ENCODE results near the gene DMXL2. TPM values are rescaled to one million over a fixed set of nuclear protein-coding genes. Genes with fewer than 3 reads are reported as not detected.
A peak's percentile ranks its signal among the peaks of the same experiment; 100 is the strongest.
"Not testable (repeated sequence)": the region's sequence is repeated elsewhere in the genome, so short reads cannot be mapped to it uniquely, and the experiment has no call there.

DMXL2 gene
- total RNA-seq, 1 experiment from 2014 or later = 31.2 TPM

- no peak for DNase-seq (ENCODE audit: low read depth in 1 of 2, low spot score in 2 of 2)
These were observed 45.6 kb downstream of the DMXL2 start for GRCh38 chr15:51576911-51577500.

DNA sequence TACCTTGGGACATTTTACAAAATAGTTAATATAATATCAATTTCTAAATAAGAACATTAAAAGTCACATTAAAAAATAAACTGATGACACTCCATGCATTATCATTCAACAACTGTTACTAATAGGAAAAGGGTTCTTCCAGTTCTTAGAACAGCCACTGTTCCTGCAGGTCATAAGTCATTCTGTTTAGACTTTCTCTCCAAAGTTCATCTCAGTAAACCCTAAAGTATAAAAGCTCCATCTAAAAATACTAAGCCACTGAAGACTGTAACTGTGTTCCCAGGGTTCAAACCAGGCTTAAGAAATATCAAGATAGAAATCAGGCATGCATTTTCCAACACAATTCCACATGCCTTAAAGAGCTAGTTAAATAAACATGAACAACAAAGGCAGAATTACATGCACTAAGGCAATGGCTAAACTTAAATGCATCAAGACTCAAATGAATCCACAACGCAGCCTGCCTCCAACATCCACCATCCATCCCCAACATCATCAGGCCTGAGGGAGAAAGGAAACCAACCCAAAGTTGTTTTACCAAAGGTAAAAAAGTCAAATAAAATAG, 46.2 kb downstream of the DMXL2 start:
- Histone ChIP-seq H3K36me3 (no peaks in the 10 kb centered on the region), H3K4me3 (no peak overlapping the region), H3K4me1 (replicated peaks) (no peaks in the 10 kb centered on the region), H3K27me3 (replicated peaks) (no peaks in the 10 kb centered on the region), H3K9me3 (replicated peaks) (no peaks in the 10 kb centered on the region), H3K27ac (no peak overlapping the region)
- DNase-seq (ENCODE audit: low read depth in 1 of 2, low spot score in 2 of 2) = no peak

More at GRCh38 chr15:51576911-51577500, 45.6 kb downstream of the DMXL2 start:
- Histone ChIP-seq H3K4me3 (no peak overlapping the region), H3K4me1 (replicated peaks) (no peaks in the 10 kb centered on the region), H3K9me3 (replicated peaks) (no peaks in the 10 kb centered on the region), H3K27me3 (replicated peaks) (no peaks in the 10 kb centered on the region), H3K27ac (no peak overlapping the region), H3K36me3 (no peaks in the 10 kb centered on the region)

GRCh38 chr15:51575775-51576174, 46.8 kb downstream of the DMXL2 start:
- Histone ChIP-seq H3K36me3 (no peaks in the 10 kb centered on the region), H3K9me3 (replicated peaks) (no peaks in the 10 kb centered on the region), H3K4me3 (no peak overlapping the region), H3K27me3 (replicated peaks) (no peaks in the 10 kb centered on the region), H3K27ac (no peak overlapping the region), H3K4me1 (replicated peaks) (no peaks in the 10 kb centered on the region)
- no peak for DNase-seq (ENCODE audit: low read depth in 1 of 2, low spot score in 2 of 2)

DNA sequence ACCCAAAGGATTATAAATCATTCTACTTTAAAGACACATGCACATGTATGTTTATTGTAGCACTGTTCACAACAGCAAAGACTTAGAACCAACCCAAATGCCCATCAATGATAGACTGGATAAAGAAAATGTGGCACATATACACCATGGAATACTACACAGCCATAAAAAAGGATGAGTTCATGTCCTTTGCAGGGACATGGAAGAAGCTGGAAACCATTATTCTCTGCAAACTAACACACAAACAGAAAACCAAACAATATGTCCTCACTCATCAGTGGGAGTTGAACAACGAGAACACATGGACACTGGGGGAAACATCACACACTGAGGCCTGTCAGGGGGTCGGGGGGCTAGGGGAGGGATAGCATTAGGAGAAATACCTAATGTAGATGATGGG, 49.2 kb downstream of the DMXL2 start:
- not testable (repeated sequence) for H3K36me3 ChIP-seq; H3K27me3 ChIP-seq (replicated peaks); H3K27ac ChIP-seq; DNase-seq (ENCODE audit: low read depth in 1 of 2, low spot score in 2 of 2); H3K4me3 ChIP-seq; H3K9me3 ChIP-seq (replicated peaks); H3K4me1 ChIP-seq (replicated peaks)

GRCh38 chr15:51568939-51569784, 53.4 kb downstream of the DMXL2 start:
- not testable (repeated sequence) for H3K27me3 ChIP-seq (replicated peaks); H3K4me1 ChIP-seq (replicated peaks); DNase-seq (ENCODE audit: low read depth in 1 of 2, low spot score in 2 of 2); H3K9me3 ChIP-seq (replicated peaks); H3K4me3 ChIP-seq; H3K27ac ChIP-seq; H3K36me3 ChIP-seq

- no peaks in the 10 kb centered on the region for H3K9me3 ChIP-seq (replicated peaks)
- H3K4me3 ChIP-seq = no peak overlapping the region
- no peak overlapping the region for H3K27ac ChIP-seq
- H3K27me3 ChIP-seq (replicated peaks) = no peaks in the 10 kb centered on the region
- no peaks in the 10 kb centered on the region for H3K4me1 ChIP-seq (replicated peaks)
- 0 out of 2 replicates have a peak, but pooled peaks cover 3% of the 10 kb centered on the region for H3K36me3 ChIP-seq
- DNase-seq (ENCODE audit: low read depth in 1 of 2, low spot score in 2 of 2) = no peak
These were observed 61.3 kb downstream of the DMXL2 start for GRCh38 chr15:51561271-51561670.

DNA sequence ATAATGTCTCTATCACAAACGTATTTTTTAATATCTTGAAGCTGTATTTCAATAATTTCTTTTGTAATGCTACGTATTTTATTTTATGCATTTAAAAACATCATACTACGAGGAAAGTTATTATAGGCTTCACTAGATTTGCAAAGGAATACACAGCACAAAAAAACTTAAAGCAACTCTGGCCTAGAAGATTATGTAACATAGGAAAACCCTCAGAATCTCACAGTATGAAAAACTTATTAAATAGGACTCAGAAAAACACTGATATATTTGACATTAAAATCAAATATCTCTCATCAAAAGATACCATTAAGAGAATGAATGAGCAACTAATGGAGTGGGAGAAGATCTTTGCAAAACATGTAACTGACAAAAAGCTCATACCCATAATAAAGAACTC, 63.7 kb downstream of the DMXL2 start:
- Histone ChIP-seq H3K9me3 (replicated peaks) (no peaks in the 10 kb centered on the region), H3K4me1 (replicated peaks) (no peaks in the 10 kb centered on the region)
- DNase-seq (ENCODE audit: low read depth in 1 of 2, low spot score in 2 of 2) = no peak

DNA sequence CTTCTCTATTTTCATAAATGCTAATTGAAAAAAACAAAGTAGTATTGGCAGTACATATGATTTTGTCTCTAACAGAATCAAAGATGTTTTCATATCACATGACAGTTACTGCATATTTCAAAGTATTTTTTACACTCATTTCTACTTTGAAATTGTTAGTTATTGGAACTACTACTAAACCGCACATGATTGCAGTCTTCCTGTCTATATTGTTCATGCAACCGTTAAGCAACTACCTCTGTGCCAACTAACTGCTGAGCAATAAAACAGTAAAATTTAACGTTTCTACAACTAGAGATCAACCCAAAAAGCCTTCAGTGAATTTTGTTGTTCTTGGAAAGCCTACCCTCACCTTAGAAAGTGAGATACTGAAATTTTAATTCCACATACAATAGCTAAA, 64.2 kb downstream of the DMXL2 start:
- H3K36me3 ChIP-seq = 0 out of 2 replicates have a peak, but pooled peaks cover 3% of the 10 kb centered on the region
- H3K27ac ChIP-seq = no peak overlapping the region
- H3K4me3 ChIP-seq = no peak overlapping the region
- no peak for DNase-seq (ENCODE audit: low read depth in 1 of 2, low spot score in 2 of 2)
- no peaks in the 10 kb centered on the region for H3K4me1 ChIP-seq (replicated peaks)
- no peaks in the 10 kb centered on the region for H3K9me3 ChIP-seq (replicated peaks)
- H3K27me3 ChIP-seq (replicated peaks) = no peaks in the 10 kb centered on the region

More for the DNA sequence above, 63.7 kb downstream of the DMXL2 start:
- Histone ChIP-seq H3K36me3 (0 out of 2 replicates have a peak, but pooled peaks cover 3% of the 10 kb centered on the region), H3K27me3 (replicated peaks) (no peaks in the 10 kb centered on the region), H3K27ac (no peak overlapping the region), H3K4me3 (no peak overlapping the region)

- H3K27ac ChIP-seq = no peak overlapping the region
- no peaks in the 10 kb centered on the region for H3K4me1 ChIP-seq (replicated peaks)
- no peak for DNase-seq (ENCODE audit: low read depth in 1 of 2, low spot score in 2 of 2)
- H3K4me3 ChIP-seq = no peak overlapping the region
- H3K36me3 ChIP-seq = no peaks in the 10 kb centered on the region
- H3K9me3 ChIP-seq (replicated peaks) = no peaks in the 10 kb centered on the region
- no peaks in the 10 kb centered on the region for H3K27me3 ChIP-seq (replicated peaks)
These were observed 71.7 kb downstream of the DMXL2 start for GRCh38 chr15:51550841-51551240.

DNA sequence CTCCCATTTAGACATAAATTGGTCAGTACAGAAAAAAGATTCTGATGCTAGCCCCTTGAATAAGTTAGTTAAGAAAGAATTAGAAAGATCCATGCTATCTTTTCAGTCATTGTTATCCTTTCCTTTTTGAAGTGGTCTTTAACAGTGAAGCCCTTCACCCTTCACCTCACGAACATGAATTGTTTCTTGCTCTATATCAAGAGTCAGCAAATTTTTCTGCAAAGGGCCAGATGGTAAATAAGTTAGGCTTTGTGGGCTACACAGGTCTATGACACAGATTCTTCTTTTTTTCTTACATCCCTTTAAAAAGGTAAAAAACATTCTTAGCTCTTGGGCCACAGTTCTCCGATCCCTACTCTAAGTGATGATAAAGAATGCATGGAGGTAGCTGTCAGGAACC, 74.9 kb downstream of the DMXL2 start:
- Histone ChIP-seq H3K27ac (no peak overlapping the region), H3K4me1 (replicated peaks) (no peaks in the 10 kb centered on the region), H3K27me3 (replicated peaks) (no peaks in the 10 kb centered on the region), H3K9me3 (replicated peaks) (no peaks in the 10 kb centered on the region), H3K4me3 (no peak overlapping the region), H3K36me3 (peaks cover 3% of the 10 kb centered on the region; the same call in 1 of the 2 replicates)
- DNase-seq (ENCODE audit: low read depth in 1 of 2, low spot score in 2 of 2) = no peak

DNA sequence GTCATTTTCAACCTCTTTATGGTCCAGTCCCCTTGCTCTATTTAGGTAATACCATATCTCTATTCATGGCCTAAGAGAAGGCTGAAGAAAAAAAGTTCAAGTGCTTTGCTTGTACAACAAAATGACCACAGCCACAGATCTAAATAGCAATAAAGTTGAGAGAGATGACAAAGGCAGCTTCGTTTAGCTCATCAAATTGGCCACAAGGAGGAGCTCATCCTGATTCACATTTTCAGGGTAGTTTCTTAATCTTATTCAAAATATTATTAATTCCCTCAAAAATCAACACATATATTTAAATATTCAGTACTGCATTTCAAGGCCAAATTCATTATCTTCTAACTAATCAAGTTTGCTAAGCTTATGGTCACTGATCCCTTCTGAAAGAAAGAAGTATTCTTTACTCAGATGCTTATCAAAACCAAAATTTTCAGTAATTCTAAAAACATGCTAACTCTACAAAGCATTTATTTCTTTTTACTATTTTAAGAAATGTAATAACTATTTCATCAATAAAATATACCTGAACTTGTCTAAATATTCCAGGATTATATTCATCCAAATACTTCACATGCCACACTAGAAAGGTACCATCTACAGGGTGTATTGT, 85.5 kb downstream of the DMXL2 start:
- DNase-seq (ENCODE audit: low read depth in 1 of 2, low spot score in 2 of 2) = peak in 1 of 2 experiments; percentile 2
- H3K4me3 ChIP-seq = no peak overlapping the region
- H3K27ac ChIP-seq = no peak overlapping the region
- H3K36me3 ChIP-seq = peaks cover 2% of the 10 kb centered on the region; the same call in 1 of the 2 replicates
- no peaks in the 10 kb centered on the region for H3K4me1 ChIP-seq (replicated peaks)
- no peaks in the 10 kb centered on the region for H3K27me3 ChIP-seq (replicated peaks)
- no peaks in the 10 kb centered on the region for H3K9me3 ChIP-seq (replicated peaks)

GRCh38 chr15:51533672-51534398, 88.7 kb downstream of the DMXL2 start:
- no peak for DNase-seq (ENCODE audit: low read depth in 1 of 2, low spot score in 2 of 2)
- Histone ChIP-seq H3K4me1 (replicated peaks) (no peaks in the 10 kb centered on the region), H3K27ac (no peak overlapping the region), H3K9me3 (replicated peaks) (no peaks in the 10 kb centered on the region), H3K27me3 (replicated peaks) (no peaks in the 10 kb centered on the region), H3K4me3 (no peak overlapping the region), H3K36me3 (peaks cover 2% of the 10 kb centered on the region; the same call in 1 of the 2 replicates)

- Histone ChIP-seq H3K27me3 (replicated peaks) (no peaks in the 10 kb centered on the region), H3K9me3 (replicated peaks) (no peaks in the 10 kb centered on the region), H3K4me1 (replicated peaks) (no peaks in the 10 kb centered on the region), H3K36me3 (no peaks in the 10 kb centered on the region), H3K4me3 (no peak overlapping the region), H3K27ac (no peak overlapping the region)
- DNase-seq (ENCODE audit: low read depth in 1 of 2, low spot score in 2 of 2) = no peak
These were observed 95.6 kb downstream of the DMXL2 start for GRCh38 chr15:51526955-51527354.

All from SJSA1 (cell line).